Glutamatergic neuron (in vitro differentiated cells): Measurements from ENCODE around the gene CHMP1A. TPM values are rescaled to one million over a fixed set of nuclear protein-coding genes. Genes with fewer than 3 reads are reported as not detected.

Source experiments
- DNase-seq: peaks from one replicate; pipeline ENCODE4 v3.0.0; 2022
- H3K27ac Mint-ChIP-seq: one replicate; pipeline ENCODE4 v1.8.0; 2020; ENCODE audit warnings: mild to moderate bottlenecking, mixed read lengths, inconsistent platforms; ENCODE audit not compliant: unreplicated experiment
- H3K27me3 Mint-ChIP-seq: one replicate; pipeline ENCODE4 v1.8.0; 2020; ENCODE audit warnings: mild to moderate bottlenecking, moderate library complexity, mixed read lengths, inconsistent platforms; ENCODE audit not compliant: unreplicated experiment
- H3K36me3 Mint-ChIP-seq: one replicate; pipeline ENCODE4 v1.8.0; 2020; ENCODE audit warnings: mild to moderate bottlenecking, mixed read lengths, inconsistent platforms; ENCODE audit not compliant: unreplicated experiment
- H3K4me1 Mint-ChIP-seq: one replicate; pipeline ENCODE4 v1.8.0; 2020; ENCODE audit warnings: mild to moderate bottlenecking, low read depth, mixed read lengths, inconsistent platforms; ENCODE audit not compliant: unreplicated experiment
- H3K4me3 Mint-ChIP-seq: one replicate; pipeline ENCODE4 v1.8.0; 2020; ENCODE audit warnings: mild to moderate bottlenecking, mixed read lengths, inconsistent platforms; ENCODE audit not compliant: unreplicated experiment
- H3K9me3 Mint-ChIP-seq: one replicate; pipeline ENCODE4 v1.8.0; 2020; ENCODE audit warnings: mild to moderate bottlenecking, moderate library complexity, mixed read lengths, inconsistent platforms; ENCODE audit not compliant: unreplicated experiment
- total RNA-seq: library from RNA; stranded (reverse); fragmentation: NEBNext Ultra II Directional; extraction: Animal tissue kit (Norgen Biotek cat#: 25700); gene quantifications from one replicate; pipeline ENCODE4 v1.2.1, GENCODE V29; 2021; ENCODE audit not compliant: unreplicated experiment
- TF ChIP-seq, protein P1 (sequence below): fragments of 200-600 bp; sonication (generic); IDR thresholded peaks from one replicate; pipeline ENCODE4 v1.5.0; 2021; ENCODE audit not compliant: partially characterized antibody, unreplicated experiment

The CHMP1A gene
- total RNA-seq, 1 donor from 2014 or later: 96.3 TPM

DNA sequence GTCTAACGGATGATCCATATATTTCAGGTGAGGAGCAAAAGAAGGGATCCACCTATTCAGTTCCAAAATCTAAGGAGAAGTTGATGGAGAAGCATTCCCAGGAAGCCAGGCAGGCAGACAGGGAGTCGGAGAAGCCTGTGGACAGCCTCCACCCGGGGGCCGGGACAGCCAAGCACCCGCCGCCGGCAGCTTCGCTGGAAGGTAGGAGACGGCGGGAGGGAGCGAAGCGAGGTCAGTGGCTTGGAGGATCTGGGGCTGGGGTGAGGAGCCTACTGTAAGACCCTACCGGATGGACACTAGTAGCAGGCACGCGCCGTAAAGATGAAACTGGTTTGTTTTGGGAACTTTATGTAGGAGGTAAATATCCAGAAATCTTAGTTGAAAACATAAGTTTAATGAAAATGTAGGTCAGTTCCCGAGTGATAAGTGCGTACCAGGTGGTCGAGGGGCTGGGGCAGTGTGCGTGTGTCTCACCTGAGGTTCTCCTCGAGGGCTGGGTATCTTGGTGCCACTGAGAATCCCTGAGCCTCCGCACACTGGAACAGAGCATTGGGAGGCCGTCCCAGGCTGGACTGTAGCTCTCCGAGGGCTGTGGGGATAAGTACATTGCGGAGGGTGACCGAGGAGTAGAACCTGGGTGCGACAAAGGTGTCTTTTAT, 842 bp upstream of the CHMP1A start:
- Mint-ChIP-seq H3K27me3 (peaks cover 5% of the 10 kb centered on the region), H3K9me3 (peaks cover 7% of the 10 kb centered on the region), H3K27ac (peak overlapping the region; percentile 29), H3K4me3 (peak overlapping the region; percentile 91), H3K36me3 (peaks cover 7% of the 10 kb centered on the region), H3K4me1 (peaks cover 5% of the 10 kb centered on the region)
- TF ChIP-seq, protein P1, sequence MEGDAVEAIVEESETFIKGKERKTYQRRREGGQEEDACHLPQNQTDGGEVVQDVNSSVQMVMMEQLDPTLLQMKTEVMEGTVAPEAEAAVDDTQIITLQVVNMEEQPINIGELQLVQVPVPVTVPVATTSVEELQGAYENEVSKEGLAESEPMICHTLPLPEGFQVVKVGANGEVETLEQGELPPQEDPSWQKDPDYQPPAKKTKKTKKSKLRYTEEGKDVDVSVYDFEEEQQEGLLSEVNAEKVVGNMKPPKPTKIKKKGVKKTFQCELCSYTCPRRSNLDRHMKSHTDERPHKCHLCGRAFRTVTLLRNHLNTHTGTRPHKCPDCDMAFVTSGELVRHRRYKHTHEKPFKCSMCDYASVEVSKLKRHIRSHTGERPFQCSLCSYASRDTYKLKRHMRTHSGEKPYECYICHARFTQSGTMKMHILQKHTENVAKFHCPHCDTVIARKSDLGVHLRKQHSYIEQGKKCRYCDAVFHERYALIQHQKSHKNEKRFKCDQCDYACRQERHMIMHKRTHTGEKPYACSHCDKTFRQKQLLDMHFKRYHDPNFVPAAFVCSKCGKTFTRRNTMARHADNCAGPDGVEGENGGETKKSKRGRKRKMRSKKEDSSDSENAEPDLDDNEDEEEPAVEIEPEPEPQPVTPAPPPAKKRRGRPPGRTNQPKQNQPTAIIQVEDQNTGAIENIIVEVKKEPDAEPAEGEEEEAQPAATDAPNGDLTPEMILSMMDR: no peak
- DNase-seq: peak; percentile 47

DNA sequence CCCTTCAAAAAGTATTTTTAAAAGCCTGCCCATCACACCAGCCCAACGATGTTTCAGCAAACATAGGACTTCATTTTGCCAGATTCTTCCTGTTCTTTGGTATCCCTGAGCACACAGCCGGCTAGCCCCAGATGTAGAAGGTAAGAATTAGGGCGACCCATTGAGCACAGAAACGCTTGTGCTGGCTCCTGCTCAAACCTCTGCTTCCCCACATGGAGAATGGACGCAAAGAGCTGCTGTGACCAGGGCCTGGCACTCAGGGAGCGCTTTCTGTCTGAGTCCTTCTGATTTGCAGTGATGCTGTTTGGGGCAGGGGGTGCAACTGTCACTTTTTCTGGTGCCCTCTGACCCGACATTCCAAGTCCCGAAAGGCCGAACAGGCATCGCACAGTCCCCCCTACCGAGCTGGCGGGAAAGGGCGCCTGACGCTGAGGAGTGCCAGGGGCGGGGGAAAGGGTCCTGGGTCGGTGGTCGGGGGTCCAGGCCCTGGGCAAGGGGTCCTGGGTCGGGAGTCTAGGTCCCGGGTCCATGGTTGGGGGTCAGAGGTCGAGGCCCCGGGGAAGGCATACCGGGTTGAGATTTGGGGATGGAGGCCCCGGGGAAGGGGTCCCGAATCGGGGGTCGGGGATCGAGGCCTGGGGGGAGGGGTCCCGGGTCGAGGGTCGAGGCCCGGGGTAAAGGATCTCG, 930 bp downstream of the CHMP1A start:
- Mint-ChIP-seq H3K36me3 (peaks cover 6% of the 10 kb centered on the region), H3K27ac (no peak overlapping the region), H3K4me1 (peaks cover 5% of the 10 kb centered on the region), H3K4me3 (peak overlapping the region; percentile 74), H3K9me3 (peaks cover 6% of the 10 kb centered on the region), H3K27me3 (peaks cover 5% of the 10 kb centered on the region)
- no peak for DNase-seq
- TF ChIP-seq, protein P1: no peak

DNA sequence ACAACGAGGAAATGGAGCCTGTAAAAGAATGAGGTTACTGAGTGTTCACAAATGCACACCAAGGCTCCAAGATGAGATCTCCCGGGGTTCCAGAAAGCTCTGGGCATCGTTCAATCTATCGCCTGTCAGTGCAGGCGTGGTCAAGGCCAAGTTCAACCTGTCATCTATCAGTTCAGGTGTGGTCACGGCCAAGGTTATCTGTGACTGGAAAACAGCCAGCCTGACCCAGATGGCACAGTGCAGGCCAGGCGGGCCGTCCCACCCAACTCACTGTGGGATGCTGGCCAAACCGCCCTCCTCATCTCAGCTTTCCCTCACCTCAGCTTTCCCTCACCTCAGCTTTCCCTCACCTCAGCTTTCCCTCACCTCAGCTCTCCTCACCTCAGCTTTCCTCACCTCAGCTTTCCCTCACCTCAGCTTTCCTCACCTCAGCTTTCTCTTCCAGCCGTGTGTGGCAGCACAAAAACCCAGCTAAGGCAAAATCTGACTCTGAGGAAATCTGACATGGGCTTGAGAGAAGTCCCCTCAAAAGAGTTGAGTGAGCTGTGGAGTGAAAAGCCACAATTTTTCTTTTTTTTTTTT, 2.4 kb downstream of the CHMP1A start:
- DNase-seq: no peak
- Mint-ChIP-seq H3K27ac (no peak overlapping the region), H3K36me3 (no peaks in the 10 kb centered on the region), H3K27me3 (peaks cover 5% of the 10 kb centered on the region), H3K4me1 (peaks cover 5% of the 10 kb centered on the region), H3K9me3 (peaks cover 4% of the 10 kb centered on the region), H3K4me3 (no peak overlapping the region)
- TF ChIP-seq, protein P1: no peak

DNA sequence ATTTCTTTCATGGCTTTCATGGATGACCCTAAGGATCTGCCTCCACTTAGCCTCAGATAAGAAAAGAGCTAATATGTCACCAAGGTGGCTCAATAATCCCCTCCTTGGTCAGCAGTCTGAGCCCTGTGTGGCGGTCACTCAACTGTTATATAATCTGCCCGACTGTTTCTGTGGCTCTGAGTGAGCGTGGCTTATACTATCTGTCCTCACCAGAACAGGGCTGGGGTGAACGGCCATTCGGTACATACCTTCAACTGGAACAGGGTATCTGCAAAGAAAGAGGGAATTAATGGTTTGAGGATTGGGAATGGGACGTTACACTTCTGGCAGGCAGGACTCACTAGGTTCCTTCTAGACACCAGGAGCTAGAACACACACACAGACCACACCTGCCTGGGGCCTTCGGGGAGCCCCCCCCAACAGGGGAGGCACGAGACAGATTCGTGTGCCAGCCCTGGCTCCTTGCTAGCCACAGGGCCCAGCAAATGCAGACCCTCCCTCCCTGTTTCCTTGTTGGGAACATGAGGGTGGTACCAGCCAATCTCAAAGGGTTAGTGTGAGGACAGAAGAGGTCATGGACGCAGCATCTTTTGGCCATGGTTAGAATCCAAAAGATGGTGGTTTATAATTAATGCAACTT, 3.7 kb downstream of the CHMP1A start:
- TF ChIP-seq, protein P1: no peak
- Mint-ChIP-seq H3K27me3 (peaks cover 5% of the 10 kb centered on the region), H3K4me3 (no peak overlapping the region), H3K4me1 (peaks cover 5% of the 10 kb centered on the region), H3K36me3 (no peaks in the 10 kb centered on the region), H3K27ac (no peak overlapping the region), H3K9me3 (peaks cover 6% of the 10 kb centered on the region)
- no peak for DNase-seq
